ENCODE results near the gene CD248.

The CD248 gene

GRCh38 chr11:66333896-66334604, 17.2 kb upstream of the CD248 start:
- no peak overlapping the region for H3K27ac ChIP-seq
- no peak for TF ChIP-seq CTCF (IDR thresholded peaks at IDR 0.05)
- H3K27me3 ChIP-seq (ENCODE audit: control insufficient read depth, insufficient read depth, low read length) = no peaks in the 10 kb centered on the region
- H3K79me2 ChIP-seq = no peaks in the 10 kb centered on the region
- H2AFZ ChIP-seq = no peak overlapping the region
- H3K9ac ChIP-seq = no peak overlapping the region
- H3K4me2 ChIP-seq (ENCODE audit: low read length) = no peak overlapping the region
- no peak overlapping the region for H3K4me3 ChIP-seq (ENCODE audit: low read depth, low read length)
- no peaks in the 10 kb centered on the region for H3K9me3 ChIP-seq (ENCODE audit: control insufficient read depth, low read length)
- H3K4me1 ChIP-seq = no peaks in the 10 kb centered on the region
- no peaks in the 10 kb centered on the region for H3K36me3 ChIP-seq (ENCODE audit: control insufficient read depth, insufficient read depth, low read length)

- H3K9me3 ChIP-seq (ENCODE audit: control insufficient read depth, low read length) = no peaks in the 10 kb centered on the region
- H3K4me1 ChIP-seq = no peaks in the 10 kb centered on the region
- H3K79me2 ChIP-seq = no peaks in the 10 kb centered on the region
- no peaks in the 10 kb centered on the region for H3K36me3 ChIP-seq (ENCODE audit: control insufficient read depth, insufficient read depth, low read length)
- H3K27ac ChIP-seq = no peak overlapping the region
- TF ChIP-seq CTCF (IDR thresholded peaks at IDR 0.05) = no peak
- no peak overlapping the region for H3K9ac ChIP-seq
- no peak overlapping the region for H3K4me3 ChIP-seq (ENCODE audit: low read depth, low read length)
- H2AFZ ChIP-seq = no peak overlapping the region
- no peaks in the 10 kb centered on the region for H3K27me3 ChIP-seq (ENCODE audit: control insufficient read depth, insufficient read depth, low read length)
- H3K4me2 ChIP-seq (ENCODE audit: low read length) = no peak overlapping the region
These were observed 16.5 kb upstream of the CD248 start for GRCh38 chr11:66333220-66333877.

GRCh38 chr11:66332371-66333219, 15.8 kb upstream of the CD248 start:
- Histone ChIP-seq H3K36me3 (ENCODE audit: control insufficient read depth, insufficient read depth, low read length) (no peaks in the 10 kb centered on the region), H3K9ac (no peak overlapping the region), H3K27ac (no peak overlapping the region)

GRCh38 chr11:66331542-66332370, 14.9 kb upstream of the CD248 start:
- Histone ChIP-seq H3K9ac (no peak overlapping the region), H3K4me1 (no peaks in the 10 kb centered on the region), H3K36me3 (ENCODE audit: control insufficient read depth, insufficient read depth, low read length) (no peaks in the 10 kb centered on the region), H3K79me2 (no peaks in the 10 kb centered on the region), H3K4me2 (ENCODE audit: low read length) (no peak overlapping the region), H2AFZ (no peak overlapping the region), H3K27me3 (ENCODE audit: control insufficient read depth, insufficient read depth, low read length) (no peaks in the 10 kb centered on the region), H3K27ac (no peak overlapping the region), H3K4me3 (ENCODE audit: low read depth, low read length) (no peak overlapping the region), H3K9me3 (ENCODE audit: control insufficient read depth, low read length) (no peaks in the 10 kb centered on the region)
- no peak for TF ChIP-seq CTCF (IDR thresholded peaks at IDR 0.05)

More at GRCh38 chr11:66332371-66333219, 15.8 kb upstream of the CD248 start:
- H3K9me3 ChIP-seq (ENCODE audit: control insufficient read depth, low read length) = no peaks in the 10 kb centered on the region
- no peaks in the 10 kb centered on the region for H3K79me2 ChIP-seq
- H3K27me3 ChIP-seq (ENCODE audit: control insufficient read depth, insufficient read depth, low read length) = no peaks in the 10 kb centered on the region
- no peak overlapping the region for H2AFZ ChIP-seq
- no peak overlapping the region for H3K4me3 ChIP-seq (ENCODE audit: low read depth, low read length)
- no peak overlapping the region for H3K4me2 ChIP-seq (ENCODE audit: low read length)
- no peak for TF ChIP-seq CTCF (IDR thresholded peaks at IDR 0.05)
- H3K4me1 ChIP-seq = no peaks in the 10 kb centered on the region
